GM03348 (cell line): ENCODE results near the gene TKFC.

Experiments
- DNase-seq: peaks from one replicate; pipeline ENCODE4 v3.0.0; 2012; ENCODE audit warnings: low spot score

The TKFC gene

DNA sequence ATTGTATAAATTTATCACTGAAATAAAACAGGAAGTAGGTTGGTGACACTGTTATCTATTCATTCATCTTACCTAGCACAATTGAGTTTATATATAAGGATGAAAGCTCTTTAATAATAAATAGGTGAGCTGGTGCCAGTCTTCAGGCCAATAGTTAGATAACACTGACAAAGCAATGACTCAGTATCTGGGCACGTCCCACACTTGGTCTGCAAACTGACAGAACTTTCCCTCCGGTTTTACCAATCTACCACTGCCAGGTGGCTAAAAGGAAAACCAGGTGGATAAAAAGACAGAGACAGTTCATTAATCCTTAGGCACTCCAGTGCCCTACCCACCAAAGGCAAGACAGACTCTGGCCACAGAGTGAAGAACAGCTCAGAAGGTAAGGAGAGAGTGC lies 17.8 kb upstream of the TKFC start:
- DNase-seq: no peak

DNA sequence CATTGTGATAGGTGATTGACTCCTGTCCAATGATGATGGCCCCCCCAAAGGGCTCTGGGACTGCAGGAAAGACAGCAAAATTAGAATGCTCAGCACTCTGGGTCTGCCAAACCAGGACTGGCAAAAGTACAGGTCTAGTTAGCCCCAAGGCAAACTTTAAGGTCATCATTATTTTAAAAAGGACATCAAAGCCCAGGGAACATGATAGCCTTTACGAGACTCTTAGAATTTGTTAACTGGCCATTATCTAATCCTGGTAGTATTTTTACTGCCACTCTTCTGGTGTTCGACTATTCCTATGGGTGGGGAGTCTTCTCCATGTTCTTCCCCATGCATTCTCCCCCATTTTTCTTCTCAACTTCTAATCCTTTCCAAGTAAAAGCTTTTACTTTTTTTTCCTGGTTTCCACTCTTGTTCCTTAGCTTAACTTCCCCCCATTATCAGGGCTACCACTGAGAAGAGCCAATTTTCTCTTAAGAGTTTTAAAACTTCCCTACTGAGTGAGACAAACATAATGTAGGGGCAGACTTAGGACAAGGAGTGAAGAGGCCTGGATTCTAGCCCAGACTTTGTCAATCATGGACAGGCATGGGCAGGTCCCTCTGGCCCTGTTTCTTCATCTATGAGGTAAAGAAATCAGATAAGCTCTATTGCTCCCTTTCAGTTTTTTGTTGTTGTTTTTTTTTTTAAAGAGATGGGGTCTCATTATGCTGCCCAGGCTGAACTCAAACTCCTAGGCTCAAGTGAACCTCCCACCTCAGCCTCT lies 7.2 kb upstream of the TKFC start:
- no peak for DNase-seq

DNA sequence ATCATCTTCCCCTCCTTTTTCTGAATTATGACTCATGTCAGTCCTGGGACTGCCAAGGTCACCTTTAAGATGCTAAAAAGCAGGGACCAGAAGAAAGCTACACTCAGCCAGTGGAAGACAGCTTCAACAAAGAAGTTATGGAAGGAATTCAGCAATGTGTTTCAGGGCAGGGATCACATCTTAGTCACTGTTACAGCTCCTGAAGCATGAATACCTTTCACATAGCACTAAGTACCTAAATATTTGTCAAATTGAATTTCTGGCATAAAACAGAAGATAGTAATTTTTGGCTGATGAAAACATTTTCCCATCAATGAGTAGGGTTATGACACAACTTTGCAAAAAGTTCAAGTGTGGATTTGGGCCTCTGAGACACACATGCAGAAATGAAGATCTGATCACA lies 5.4 kb upstream of the TKFC start:
- DNase-seq: peak; percentile 55

DNA sequence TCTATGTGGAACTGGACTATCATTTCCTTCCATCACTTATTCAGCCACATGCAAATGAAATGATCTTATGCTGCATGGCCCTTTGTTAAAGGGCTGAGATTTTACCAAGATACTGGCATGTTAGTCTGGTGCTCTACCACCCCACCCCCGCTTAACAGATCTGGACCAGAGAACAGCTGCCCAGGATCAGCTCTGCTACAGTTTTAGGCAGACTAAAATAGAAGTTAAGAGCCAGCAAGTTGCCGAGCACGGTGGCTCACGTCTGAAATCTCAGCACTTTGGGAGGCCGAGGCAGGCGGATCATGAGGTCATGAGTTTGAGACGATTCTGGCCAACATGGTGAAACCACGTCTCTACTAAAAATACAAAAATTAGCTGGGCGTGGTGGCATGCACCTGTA lies 4.7 kb upstream of the TKFC start:
- no peak for DNase-seq

DNA sequence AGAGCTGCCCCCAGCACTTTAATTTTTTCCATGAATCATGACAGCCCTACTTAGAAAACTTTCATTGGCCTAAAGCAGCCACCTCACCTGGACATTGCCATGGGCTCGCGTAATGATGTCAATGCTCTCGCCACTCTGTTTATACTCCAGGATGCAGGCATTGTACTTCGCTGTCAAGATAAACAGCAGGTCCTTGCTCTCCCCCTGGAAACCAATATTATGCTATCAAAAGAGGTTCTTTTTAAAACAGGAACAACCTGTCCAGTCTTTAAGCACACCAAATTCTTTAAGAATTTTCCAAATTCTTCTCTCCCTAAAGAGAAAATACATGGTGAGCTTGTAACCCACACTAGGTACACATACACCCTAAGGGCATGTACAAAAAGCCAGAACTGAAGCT lies 3.2 kb upstream of the TKFC start:
- DNase-seq: no peak

DNA sequence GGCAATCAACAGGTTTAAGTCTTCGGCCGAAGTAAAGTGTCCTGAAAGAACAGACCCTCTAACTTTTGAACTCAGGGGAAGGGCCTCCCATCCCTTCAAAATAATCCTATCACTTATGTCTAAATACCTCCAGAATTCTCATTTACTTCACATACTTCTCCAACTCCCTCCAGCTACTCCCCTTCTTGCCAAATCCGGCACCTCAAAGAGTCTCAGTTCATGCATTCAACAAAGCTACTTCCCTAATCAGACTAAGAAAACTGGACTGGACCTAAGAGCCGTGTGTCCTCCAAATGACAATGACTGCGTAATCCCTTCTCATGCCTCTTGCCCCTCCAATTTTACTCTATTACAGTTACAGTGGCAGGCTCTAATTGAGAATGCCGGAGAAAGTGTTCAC lies 1.4 kb upstream of the TKFC start:
- DNase-seq: no peak

DNA sequence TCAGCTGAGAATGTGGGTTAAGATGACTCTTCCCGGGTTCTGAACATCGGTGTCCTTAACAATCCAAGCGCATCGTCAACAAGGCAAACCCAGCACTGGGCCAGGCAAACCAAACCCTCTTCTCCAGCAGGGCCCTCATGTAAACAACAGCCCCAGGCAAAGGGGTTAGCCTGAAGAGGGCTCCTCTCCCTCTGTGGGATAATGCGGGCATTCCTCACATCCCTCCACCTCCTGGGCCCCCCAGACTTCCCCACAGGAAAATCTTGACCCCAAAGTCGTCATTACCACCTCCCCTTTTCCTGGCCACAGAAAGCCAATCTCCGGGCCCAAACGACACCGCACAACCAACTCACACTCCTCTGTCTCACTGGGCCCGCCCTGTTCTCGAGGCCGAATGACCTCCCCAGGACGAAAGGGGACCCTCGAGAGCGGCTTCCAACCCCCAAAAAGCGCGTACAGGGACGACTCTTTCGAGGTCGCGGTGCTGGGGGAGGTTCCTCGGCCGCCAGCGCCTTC lies 689 bp upstream of the TKFC start:
- DNase-seq: peak; percentile 68

DNA sequence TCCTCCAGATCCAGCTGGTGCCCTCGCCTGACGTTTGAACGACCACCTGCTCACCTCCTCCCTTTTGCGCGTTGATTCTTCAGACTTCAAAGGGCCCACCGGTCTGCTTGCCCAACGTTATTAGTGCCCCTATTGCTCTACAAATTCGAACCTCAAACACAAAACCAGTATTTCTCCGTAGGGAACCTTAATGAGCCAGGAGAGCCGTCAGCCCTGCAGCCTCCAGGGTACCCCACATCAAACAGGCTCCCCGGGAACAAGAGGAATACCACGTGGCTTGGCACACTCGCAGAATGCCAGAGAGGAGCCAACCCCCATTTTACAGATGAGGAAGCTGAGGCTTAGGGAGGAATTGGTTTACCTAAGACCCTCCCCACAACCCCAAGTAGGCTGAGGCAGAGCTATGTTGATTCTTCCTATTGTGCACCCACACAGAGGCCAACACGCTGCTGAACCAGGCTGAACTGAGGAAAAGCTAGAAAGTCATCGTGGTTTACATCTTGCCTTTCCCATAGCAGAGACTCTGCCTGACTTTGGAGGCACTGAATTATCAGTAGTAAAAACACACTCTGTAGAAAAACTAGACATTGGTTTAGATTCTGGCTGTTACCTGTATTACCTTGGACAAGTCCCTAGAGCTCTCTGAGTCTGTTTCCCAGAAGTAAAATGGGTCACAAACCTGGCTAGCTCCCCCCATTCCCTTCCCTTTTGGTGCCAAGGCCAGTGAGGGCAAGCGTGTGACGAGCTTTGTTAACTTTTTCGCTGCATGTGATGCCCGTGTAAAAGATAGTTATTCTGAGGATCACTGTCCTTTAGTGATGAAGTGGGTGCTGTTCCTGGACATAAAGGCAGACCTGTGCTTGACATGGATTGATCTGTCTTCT lies 764 bp downstream of the TKFC start:
- no peak for DNase-seq

DNA sequence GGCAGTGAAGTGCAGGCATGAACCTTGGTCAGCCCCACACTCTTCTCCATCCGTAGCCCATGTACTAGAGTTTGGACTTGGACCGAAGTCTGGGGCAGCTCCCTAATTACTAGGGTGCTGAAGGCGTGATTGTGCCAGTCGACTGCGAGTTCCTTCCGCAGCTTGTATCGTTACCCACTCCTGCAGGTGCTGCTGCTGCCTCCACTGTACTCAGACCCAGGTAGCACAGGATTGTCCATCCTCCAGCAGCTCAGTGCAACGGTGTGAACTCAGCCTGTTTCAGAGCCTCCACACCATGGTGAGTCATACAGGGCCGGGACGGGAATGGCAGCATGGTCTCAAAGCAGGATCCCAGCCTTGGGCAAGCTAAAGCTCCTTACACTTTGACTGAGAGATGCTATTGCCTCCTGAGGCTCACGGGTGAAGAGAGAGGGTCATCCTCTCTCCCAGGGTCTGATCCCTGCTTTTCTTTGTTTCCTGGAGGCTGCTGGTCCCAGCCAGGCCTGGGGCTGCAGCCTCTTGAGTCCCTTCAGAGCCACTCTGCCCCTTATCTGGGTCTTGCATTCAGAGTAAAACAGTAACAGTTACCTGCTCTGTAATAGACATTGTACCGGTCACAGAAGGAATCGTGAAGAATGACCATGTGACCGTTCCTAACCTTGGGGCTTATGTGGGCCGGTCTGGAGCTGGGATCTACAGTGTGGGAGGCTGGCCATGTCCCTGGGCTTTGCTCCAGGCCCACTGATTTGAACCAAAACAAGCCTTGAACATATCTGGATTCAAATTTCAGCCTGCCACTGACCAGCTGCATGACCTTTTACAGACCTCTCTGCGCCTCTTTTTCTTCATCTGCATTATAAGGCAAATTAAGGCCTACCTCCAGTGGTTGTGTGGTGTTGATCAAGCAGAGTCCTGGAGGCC lies 1.7 kb downstream of the TKFC start:
- DNase-seq: no peak

DNA sequence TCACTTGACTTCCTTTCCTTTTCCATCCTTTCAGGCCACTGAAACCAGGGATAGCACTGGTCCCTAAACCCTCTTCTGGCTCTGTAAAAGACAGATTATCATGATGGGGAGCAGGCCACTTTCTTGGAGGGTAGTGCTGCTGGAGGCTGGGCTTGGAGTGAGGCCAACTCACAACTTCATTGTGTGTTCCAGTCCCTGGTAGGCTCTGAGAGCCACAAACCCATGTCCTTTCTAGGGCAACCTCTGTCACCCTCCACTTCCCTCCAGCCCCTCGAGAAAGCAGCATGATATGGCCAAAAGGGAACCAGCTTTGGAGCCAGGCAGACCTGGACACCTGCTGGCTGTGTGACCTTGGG lies 2.3 kb downstream of the TKFC start:
- DNase-seq: no peak

DNA sequence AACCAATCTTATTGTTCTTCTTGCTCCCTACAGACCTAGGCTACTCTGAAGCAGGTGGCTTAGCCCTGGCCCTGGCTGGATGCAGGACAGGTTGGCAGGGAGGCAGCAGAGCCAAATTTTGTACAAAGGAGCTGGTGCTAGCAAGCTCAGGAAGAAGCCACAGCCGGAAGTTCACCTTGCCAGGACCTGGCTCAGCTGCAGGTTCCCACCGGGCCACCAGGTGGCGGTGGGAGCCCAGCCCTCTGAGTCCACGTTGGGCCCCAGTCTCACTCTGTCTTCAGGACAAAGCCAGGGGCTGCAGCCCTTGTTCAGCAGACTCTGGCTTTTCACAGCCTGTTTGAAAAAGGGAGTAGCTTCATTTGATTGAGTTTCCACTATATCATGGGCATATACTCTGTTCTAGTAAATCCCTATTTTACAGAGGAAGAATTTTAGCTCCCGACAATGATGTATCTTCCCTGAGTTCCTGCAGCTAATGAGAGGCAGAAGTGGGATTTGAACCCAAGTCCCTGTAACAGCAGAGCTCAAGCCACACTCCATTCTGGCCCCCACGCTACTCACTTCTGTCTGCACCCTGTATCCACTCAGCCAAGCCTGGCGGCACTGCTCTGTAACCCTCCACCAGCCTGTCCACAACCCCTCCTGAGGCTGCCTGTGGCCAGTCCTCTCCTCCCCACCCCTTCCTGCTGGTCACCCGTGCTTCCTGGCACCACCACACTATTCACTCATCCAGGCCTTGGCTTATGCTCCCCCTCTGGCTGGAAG lies 3.3 kb downstream of the TKFC start:
- DNase-seq: peak; percentile 92

DNA sequence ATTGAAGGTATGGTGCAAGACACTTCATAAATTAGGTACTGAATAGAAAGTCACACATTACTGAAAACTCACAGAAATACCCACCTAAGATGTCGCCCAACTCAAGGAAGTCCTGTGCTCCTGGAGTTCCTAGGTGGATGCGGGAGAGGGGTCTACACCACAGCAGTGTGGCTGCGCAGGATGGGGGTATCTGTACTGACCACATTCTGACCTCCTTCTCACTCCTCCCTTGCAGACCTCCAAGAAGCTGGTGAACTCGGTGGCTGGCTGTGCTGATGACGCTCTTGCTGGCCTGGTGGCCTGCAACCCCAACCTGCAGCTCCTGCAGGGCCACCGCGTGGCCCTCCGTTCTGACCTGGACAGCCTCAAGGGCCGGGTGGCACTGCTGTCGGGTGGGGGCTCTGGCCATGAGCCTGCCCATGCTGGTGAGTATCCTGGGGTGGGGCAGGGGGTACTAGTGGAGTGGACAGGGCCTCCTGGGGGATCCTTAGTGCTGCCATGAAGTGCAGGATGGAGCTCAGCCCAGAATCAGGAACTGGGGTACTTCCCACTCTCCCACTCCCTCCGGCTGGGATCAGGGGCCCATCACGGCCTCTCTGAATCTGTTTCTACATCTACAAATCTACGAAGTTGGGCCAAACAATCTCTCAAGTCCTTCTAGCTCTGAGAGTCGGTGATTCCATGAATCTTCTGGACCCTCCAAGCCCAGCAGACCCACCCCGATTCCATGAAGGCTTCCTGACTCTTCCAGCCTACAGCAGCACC lies 4.9 kb downstream of the TKFC start:
- no peak for DNase-seq

DNA sequence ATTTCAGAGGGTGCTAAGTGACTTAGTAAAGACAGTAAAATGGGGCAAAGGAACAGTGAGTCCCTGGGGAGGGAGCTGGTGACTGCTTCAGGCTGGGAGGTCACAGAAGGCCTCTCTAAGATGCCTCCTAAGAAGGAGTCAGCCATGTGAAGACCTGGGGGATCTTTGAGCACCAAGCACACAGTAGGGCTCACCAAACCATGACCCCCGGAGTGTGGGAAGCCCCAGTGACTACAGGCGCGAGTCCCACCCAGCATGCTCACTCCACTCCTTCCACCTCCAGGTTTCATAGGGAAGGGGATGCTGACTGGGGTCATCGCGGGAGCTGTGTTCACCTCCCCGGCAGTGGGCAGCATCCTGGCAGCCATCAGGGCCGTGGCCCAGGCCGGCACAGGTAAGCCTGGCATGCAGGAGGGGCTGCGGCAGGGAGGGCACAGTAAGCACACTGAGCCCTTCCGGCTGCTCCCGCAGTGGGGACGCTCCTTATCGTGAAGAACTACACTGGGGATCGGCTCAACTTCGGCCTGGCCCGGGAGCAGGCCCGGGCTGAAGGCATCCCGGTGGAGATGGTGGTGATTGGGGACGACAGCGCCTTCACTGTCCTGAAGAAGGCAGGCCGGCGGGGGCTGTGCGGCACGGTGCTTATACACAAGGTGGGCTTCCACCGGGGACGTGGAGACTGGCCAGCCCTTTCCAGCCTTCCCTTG lies 5.9 kb downstream of the TKFC start:
- no peak for DNase-seq

DNA sequence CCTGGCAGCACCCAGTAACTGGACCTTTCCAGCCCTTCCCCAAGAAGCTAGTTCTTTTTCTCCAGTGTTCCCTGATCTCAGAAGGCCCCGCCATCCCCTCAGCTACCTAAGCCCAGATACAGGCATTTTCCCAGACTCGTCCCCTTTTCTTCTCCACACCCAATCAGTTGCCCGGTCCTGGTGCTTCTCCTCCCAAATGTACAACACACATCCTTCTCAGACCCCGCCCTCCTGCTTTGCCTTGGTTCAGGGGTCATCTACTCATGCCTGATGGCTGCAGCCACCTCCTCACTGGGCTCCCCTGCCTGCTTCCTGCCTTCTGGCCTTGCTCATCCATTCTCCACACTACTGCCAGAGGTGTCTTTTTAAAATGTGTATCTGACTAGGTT lies 6.5 kb downstream of the TKFC start:
- no peak for DNase-seq

DNA sequence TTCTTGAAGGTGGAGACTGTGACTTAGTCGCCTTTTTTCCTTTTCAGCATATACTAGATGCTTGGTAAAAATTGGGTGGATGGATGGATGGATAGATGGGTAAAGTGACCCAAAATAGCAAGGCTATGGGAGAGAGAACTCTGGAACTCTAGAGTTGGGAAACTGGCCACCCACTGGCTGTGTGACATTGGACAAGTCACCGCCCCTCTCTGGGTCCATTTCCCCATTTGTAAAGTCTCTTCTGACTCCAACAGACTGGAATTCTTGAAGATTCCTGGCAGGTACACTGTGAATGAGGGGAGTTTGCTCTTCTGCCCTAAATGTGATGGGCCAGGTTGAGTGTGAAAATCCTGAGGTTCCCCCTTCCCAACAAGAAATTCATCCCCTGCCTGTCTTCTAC lies 8.0 kb downstream of the TKFC start:
- no peak for DNase-seq

DNA sequence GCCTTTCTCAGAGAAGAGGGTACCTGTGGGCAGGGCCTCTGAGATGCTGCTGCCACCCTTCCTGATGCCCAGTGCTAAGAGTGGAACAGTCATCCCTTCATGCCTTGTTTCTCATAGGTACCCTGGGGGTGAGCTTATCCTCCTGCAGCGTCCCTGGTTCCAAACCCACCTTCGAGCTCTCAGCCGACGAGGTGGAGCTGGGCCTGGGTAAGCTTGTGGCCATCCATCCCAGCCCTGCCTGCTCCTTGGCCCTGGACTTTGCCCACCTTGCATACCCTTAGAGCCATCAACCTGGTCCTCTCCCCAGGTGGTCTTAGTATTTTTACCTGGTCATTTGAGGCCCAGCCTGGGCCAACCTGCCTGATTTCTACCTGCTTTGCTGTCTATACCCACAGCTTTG lies 8.7 kb downstream of the TKFC start:
- DNase-seq: no peak

DNA sequence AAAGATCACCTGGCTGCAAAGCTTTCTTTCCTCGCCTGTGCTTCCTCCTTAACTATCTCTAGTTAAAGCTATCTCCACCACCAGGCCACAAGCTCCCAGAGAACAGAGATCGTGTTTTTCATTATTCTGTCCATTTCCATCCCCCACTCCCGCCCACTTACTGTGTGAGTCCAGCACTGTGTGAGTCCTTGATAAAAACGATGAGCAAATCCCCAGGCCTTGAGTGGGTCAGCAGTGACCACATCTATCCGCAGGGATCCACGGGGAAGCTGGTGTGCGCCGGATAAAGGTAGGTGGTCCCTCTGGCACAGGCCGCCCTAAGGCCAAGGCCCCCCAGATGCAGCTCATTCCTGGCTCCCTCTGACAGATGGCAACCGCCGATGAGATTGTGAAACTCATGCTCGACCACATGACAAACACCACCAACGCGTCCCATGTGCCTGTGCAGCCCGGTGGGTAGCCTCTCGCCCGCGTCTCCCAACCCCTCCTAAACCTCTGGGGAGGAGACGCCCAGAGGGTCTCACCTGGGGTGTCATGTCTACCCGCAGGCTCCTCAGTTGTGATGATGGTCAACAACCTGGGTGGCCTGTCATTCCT lies 9.3 kb downstream of the TKFC start:
- DNase-seq: no peak

DNA sequence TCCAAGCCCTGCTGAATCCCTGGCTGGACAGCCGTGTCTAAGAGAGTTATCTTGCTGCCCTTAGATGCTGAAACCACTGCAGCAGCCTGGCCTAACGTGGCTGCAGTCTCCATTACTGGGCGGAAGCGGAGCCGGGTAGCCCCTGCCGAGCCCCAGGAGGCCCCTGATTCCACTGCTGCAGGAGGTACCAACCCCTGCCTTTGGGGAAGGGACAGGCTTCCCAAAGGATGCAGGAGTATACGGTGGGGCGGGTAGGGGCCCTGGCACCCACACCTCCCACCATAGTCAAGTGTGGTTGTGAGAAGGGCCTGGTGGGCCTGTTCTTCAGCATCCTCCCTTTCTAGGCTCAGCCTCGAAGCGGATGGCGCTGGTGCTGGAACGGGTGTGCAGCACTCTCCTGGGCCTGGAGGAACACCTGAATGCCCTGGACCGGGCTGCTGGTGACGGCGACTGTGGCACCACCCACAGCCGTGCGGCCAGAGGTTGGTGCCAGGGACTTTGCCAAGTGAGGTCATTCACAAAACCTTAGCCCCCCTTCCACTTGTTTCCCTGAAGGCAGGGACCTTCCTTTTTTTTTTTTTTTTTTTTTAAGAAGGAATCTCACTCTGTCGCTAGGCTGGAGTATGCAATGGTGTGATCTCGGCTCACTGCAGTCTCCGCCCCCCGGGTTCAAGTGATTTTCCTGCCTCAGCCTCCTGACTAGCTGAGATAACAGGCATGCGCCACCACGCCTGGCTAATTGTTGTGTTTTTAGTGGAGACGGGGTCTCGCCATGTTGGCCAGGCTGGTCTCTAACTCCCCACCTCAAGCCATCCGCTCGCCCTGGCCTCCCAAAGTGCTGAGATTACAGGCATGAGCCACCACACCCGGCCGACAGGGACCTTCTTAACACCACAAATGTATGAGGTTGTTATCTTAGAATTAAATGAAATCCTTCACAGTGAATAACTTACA lies 11.0 kb downstream of the TKFC start:
- no peak for DNase-seq
